Right lobe of liver (tissue), 4 donors: ENCODE measurements around the gene WDFY1.
A peak's percentile ranks its signal among the peaks of the same experiment; 100 is the strongest.

Experiments
- POLR2A ChIP-seq: fragments of 450-650 bp; IDR thresholded peaks from one replicate; pipeline ENCODE4 v1.6.1; 2017; ENCODE audit warnings: antibody characterized with exemption, mild to moderate bottlenecking
- TF ChIP-seq, protein P1 (sequence below), 4 donors: fragments of 200-600 bp in 3 of 4; fragments of 450-650 bp in 1 of 4; IDR thresholded peaks; one replicate each; pipeline versions ENCODE4 v1.5.1 to v1.8.0; 2016 to 2022; ENCODE audit warnings: antibody characterized with exemption in 4 of 4, mild to moderate bottlenecking in 2 of 4
- donor health status: DM: no; HTN: no; CAD: no.
- donor health status: DM: no; HTN: no; CAD: no.
- donor health status: DM: no; HTN: yes; CAD: no.

DNA sequence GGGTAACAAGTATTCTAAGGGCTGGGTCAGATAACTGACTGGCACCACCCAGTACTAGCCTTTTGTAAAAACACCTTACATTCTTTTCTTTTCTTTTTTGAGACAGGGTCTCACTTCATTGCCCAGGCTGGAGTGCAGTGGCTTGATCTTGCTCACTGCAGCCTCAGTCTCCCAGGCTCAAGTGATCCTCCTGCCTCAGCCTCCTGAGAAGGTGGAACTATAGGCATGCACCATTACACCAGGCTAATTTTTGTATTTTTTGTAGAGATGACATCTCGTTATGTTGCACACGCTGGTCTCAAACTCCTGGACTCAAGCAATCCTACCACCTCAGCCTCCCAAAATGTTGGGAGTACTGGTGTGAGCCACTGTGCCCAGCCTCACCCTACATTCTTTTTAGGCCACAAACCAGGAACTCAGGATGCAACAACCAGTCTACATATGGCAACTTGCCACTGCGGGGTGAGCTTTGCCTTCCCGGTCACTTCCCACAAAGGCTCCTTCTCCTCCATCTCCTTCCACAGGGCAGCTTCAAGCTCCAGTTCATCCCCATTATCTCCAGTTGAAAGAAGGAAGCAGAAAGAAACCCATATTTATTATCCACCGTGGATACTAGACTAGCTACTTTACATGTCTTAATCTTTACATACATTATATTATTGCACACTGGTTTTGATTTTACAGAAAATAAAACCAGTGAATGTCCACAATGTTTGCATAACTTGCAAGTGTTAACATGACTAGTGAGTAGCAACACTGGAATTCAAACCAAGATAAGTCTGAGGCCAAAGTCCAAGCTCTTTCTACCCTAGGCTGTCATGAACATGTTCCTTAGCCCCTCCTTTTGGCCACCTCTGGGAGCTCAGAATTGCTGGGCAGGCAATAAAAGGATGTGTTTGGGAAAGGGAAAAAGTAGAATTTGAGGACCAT lies 84.1 kb downstream of the WDFY1 start:
- TF ChIP-seq, protein P1, sequence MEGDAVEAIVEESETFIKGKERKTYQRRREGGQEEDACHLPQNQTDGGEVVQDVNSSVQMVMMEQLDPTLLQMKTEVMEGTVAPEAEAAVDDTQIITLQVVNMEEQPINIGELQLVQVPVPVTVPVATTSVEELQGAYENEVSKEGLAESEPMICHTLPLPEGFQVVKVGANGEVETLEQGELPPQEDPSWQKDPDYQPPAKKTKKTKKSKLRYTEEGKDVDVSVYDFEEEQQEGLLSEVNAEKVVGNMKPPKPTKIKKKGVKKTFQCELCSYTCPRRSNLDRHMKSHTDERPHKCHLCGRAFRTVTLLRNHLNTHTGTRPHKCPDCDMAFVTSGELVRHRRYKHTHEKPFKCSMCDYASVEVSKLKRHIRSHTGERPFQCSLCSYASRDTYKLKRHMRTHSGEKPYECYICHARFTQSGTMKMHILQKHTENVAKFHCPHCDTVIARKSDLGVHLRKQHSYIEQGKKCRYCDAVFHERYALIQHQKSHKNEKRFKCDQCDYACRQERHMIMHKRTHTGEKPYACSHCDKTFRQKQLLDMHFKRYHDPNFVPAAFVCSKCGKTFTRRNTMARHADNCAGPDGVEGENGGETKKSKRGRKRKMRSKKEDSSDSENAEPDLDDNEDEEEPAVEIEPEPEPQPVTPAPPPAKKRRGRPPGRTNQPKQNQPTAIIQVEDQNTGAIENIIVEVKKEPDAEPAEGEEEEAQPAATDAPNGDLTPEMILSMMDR (IDR thresholded peaks at IDR 0.05): peak in 1 of 4 donors; percentile 6
- TF ChIP-seq POLR2A: no peak
